DMS53 treated with DMSO at 0.1 percent for 48 hours (cell line): ENCODE data around the gene HOXB1.

ENCODE experiments used
- DNase-seq: peaks from one replicate; lab custom pipeline; 2025; ENCODE audit not compliant: unreplicated experiment; lab: John Stamatoyannopoulos, UW

Gene HOXB1

DNA sequence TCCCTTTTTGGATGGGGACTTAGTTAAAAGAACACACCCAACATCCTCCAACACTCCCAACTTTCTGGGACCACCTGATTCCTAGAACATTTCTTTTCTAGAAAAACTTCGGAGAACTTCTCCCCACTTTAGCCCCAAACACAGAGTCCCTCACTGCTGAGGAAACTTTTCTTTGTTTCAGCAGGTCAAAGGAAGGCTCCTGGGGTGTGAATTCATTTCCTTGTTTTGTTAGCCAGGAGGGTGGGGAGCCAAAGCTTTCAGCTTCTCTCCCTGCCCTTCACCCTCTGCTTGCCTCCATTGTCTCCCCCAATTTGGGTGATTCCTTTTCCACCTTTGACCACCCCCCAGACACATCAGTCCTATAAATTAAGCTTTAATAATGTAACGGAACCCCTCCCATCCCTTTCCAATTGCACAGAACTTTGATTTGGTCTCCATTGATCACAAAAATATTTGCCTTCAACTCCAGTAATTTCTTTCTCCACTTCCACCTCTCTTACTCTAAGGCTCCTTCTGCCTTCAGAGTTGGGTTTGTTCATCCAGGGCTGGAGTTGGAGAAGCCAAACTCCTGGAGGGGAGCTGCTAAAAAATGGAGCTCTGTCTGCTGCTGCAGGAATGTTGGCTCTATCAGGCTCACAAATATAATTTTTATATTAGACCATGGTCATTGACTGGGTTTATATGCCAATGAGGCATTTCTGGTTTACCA, 37.0 kb upstream of the HOXB1 start:
- no peak for DNase-seq

DNA sequence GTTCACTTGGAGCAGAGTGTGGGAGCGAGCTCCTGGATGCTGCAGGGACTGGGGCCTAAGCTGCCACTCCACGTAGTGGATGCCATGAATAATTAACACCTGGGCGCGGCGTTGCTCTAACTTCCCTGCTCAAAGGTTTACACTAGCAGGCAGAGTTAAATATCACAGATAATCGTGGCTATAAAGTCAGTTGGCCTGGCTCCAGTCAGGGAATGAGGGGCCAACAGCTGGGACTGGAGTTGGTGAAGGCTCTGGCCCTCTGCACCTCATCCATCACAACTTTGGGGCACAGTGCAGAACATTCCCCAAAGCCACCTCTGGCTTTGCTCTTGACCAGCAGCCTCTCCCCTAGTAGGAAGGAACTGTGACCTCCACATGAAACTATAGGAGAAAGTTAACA, 36.4 kb upstream of the HOXB1 start:
- DNase-seq = no peak

DNA sequence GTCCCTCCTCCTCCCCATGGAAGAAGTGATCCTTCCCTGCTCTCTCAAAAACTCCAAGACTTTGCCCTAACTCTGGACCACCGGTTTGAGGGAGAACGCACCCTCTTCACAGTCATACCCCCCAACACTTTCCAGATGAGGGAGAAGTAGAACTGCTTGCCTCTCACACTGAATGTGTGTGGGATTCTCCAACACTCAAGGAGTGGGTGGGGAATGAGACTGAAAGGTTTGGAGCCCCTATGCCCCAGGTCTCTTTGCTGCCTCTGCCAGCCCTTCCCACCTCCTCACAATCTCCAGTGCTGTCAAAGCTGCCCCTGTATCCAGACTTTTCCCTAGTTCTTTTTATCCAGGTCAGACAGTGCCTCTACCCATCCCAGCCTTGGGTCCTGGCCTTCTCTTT, 35.9 kb upstream of the HOXB1 start:
- DNase-seq = no peak

DNA sequence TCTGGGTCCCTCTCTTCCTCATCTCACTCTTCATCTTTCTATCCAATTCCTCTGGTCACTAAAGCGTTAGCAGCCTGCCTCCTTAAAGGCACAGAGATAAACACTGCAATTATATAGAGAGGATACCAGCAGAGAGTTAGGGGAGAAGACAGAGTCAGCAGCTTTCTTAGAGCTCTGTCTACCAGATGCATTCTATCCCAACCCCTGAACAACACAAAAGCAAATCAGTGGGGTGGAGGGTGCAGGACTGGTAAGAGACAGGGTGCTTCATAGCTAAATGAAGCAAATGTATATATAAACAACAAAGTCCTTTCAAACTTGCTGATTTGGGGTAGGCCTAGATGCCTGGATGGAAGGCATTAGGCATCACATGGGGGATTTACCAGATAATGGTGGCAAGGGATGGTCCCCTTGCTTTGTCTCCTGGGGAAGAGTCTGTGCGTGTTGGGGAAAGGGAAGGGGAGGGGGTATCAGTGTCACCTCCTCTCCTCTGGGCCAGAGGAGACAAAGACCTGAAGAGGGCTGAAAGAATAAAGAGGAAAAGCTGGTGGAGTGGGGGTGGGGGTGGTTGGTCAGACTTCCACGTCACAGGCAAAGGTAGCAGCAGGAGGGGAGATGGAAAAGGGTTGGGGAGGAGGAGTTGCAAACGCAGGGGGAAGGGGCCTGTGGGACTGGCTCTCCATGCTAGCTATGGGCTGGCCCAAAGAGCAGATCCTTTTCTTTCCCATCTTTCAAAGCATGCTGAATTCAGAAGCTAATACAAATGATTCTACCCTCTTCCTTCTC, 35.3 kb upstream of the HOXB1 start:
- DNase-seq = no peak

- no peak for DNase-seq
These were observed 34.3 kb upstream of the HOXB1 start for GRCh38 chr17:48565022-48565554.

GRCh38 chr17:48564188-48565021, 33.6 kb upstream of the HOXB1 start:
- no peak for DNase-seq

DNA sequence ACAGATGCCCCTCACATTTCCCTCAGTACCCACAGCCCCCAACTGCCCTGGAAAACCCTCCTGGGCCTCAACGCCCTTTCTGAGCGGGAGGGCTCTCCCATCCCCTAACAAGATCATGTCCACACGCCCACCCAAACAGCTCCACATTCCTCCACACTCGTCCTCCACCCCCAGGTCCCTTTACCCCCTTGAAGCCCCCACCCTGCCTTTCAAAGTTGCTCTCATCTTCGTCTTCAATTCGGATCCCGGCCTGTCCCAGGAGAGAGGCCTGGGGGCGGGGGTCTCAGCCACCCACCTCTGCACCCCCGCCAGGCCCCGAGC, 33.0 kb upstream of the HOXB1 start:
- DNase-seq = no peak

DNA sequence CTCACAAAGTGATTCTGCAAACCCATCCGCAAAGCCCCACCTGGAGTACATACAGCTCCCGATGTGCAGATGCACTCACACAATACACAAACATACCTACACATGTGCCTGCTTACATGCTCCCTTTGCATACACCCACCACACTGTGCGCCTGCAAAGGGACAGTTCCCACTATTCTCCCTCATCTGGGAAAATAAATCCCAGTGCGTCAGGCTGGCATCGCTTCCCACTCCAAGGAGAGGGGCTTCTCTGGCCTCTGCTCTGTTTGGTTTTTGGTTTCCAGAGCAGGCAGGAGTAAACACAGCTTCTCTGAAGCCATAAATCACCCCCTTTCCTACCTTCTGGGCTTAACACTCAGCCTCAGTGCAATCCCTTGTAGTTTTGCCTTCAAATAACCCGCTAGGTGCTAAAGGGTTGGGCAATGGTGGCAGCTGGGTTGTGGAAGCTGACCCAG, 32.6 kb upstream of the HOXB1 start:
- no peak for DNase-seq

DNA sequence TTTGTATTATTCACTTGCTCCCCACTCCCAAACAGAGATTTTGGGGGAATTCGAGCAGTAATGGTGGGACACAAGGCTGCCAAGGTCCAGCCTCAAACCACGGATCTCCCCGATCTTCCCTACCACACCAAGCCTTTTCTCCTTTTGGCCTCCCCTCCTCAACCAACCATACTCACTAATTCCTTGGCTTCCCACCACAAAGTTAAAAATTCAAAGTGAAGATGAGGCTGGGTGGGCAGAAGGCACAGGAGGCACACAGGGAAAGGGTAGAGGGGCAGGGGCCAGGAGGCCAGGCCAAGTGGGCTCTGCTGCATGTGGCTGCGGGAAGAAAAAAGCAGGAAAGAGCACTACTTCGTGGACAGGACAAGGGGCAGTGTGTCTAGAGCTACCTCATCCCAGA, 32.1 kb upstream of the HOXB1 start:
- DNase-seq = no peak

DNA sequence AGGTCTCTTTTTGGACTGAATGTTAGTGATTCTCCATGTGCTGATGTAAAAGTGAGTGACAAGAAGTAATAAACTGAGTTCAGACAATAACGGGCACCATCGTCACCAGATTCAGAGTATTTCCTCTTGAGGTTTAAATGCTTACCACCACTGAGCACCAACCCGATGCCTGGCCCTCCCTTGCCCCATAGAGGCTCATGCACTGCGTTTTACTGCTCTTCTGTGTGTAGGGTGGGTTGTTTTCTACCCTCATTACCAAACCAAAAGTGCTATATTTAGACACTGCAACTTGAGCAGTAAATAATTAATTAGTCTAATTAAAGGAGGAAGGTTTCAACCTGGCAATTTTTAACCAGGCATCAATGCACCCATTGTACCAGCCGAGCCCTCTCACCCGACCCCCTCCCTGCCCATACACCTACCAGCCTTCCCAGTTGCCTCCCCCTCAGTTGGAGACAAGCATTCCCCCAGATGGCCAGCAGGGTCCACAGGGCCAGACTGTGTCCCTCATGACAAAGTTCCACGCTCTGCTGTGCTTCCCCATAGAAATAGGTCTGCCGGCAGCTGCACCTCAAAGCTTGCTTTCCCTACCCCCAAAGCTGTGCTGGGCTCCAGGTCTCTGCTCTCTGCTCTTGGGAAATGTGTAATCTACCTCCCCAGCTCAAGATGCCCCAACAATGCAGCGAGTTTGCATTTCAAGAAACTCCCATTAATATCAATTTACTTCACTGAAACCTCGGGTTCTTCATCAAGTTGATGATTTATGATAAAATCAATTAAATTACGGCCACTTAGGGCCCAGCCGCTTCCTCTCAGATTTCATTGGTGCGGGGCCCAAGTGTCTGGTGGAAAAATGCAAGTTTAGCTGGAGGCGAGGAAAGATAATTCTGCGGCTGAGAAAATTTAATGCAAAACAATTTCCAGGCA, 31.3 kb upstream of the HOXB1 start:
- DNase-seq = no peak

GRCh38 chr17:48559840-48560817, 29.3 kb upstream of the HOXB1 start:
- DNase-seq = no peak

GRCh38 chr17:48559122-48559839, 28.5 kb upstream of the HOXB1 start:
- DNase-seq = no peak

- no peak for DNase-seq
These were observed 28.0 kb upstream of the HOXB1 start for GRCh38 chr17:48558831-48559121.

- no peak for DNase-seq
These were observed 27.4 kb upstream of the HOXB1 start for GRCh38 chr17:48558057-48558830.

DNA sequence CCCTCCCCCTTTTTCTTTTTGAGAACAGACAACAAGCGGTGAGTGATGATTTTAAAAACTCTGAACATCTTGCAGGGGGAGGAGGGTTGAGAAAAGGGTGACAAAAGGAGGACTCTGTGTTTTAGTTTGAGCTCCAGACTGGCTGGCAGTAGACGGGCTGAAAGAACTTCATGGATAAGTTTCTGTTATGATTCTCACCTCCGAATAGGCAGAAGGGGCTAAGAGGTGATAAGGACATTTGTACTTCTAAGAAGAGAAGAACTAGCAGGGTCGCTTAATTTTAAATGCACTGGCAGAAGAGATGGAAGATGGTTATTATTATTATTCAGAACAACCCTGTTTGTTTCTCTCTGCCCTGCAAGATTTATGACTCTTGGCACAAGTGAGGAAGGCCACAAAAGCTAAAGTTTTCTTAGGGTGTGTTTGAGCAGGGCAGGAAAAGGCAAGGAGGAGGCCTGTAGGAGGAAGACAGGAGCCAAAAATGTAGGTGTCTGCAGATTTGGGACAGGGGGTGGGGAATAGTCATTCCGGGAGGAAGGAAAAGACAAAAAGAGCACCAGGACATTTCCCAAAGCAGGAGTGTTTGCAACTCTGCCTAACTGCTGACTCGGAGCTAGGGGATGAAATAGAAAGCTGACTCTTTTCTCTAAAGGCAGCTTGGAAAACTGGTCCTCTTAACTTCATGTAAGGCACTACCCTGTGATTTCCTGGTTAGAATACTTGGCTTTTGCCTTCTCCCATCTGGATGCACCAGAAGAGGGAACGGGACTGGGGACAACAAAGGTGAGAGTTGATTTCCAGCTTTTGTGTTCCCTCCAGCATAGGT, 26.0 kb upstream of the HOXB1 start:
- DNase-seq = no peak

GRCh38 chr17:48556229-48556575, 25.4 kb upstream of the HOXB1 start:
- DNase-seq = no peak
